Activated naive CD4-positive, alpha-beta T cell treated with anti-CD3 and anti-CD28 coated beads, Interleukin-2, amount 50 U/mL, for 24 hours (primary cell): ENCODE results near the gene VAV1.
"Not testable (repeated sequence)": the region's sequence is repeated elsewhere in the genome, so short reads cannot be mapped to it uniquely, and the experiment has no call there.

Source experiments
- H3K27ac Mint-ChIP-seq: one replicate; pipeline ENCODE4 v1.8.0; 2021; ENCODE audit warnings: mild to moderate bottlenecking, mixed read lengths
- H3K27me3 Mint-ChIP-seq: one replicate; pipeline ENCODE4 v1.8.0; 2021; ENCODE audit warnings: mixed read lengths
- H3K36me3 Mint-ChIP-seq: one replicate; pipeline ENCODE4 v1.8.0; 2021; ENCODE audit warnings: mixed read lengths
- H3K4me1 Mint-ChIP-seq: one replicate; pipeline ENCODE4 v1.8.0; 2021; ENCODE audit warnings: mixed read lengths
- H3K4me3 Mint-ChIP-seq: one replicate; pipeline ENCODE4 v1.8.0; 2021; ENCODE audit warnings: mild to moderate bottlenecking, mixed read lengths
- H3K9me3 Mint-ChIP-seq: one replicate; pipeline ENCODE4 v1.8.0; 2021; ENCODE audit warnings: mixed read lengths

The VAV1 gene

DNA sequence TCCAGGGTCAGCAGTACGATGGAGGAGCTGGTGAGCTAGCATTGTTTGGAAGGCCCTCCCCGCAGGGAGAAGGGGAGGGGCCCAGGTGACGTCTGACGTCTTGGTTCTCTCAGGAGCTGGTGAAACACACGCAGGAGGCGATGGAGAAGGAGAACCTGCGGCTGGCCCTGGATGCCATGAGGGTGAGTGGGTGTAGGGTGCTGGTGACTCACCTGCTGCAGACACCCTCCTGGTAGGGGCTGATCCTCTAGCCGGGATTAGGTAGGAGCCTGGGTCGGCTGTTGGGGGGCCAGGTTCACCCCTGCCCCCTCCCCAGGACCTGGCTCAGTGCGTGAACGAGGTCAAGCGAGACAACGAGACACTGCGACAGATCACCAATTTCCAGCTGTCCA is 55.8 kb downstream of the VAV1 start:
- Mint-ChIP-seq H3K4me3 (no peak overlapping the region), H3K27me3 (no peaks in the 10 kb centered on the region), H3K36me3 (peaks cover 22% of the 10 kb centered on the region), H3K27ac (peak overlapping the region; percentile 17), H3K4me1 (peaks cover 7% of the 10 kb centered on the region), H3K9me3 (no peaks in the 10 kb centered on the region)

DNA sequence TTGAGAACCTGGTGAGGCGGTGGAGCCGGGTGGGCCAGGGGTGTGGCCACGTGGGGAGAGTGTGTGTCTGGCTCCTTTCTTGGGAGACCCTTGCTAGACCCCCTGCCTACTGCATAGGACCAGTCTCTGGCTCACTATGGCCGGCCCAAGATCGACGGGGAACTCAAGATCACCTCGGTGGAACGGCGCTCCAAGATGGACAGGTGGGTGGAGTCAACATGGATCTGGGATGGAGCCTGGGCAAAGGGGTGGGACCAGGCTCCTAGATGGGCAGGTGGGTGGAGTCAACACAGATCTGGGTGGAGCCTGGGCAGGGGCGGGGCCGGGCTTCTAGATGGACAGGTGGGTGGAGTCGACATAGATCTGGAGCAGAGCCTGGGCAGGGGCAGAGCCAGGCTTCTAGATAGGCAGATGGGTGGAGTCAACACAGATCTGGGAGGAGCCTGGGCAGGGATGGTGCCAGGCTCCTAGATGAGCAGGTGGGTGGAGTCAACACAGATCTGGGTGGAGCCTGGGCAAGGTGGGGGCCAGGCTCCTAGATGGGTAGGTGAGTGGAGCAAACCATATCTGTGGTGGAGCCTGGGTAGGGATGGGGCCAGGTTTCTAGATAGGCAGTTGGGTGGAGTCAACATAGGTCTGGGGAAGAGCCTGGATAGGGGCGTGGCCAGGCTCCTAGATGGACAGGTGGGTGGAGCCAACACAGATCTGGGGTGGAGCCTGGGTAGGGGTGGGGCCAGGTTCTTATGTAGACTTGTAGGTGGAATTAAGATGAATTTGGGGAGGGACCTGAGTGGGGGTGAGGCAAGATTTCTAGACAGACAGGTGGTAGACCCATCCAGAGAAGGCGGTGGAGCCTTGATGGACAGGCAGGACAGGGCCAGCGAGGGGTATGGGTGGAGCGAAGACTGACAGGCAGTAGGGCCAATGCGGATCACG is 56.5 kb downstream of the VAV1 start:
- Mint-ChIP-seq H3K36me3 (peaks cover 25% of the 10 kb centered on the region), H3K4me1 (peaks cover 7% of the 10 kb centered on the region), H3K9me3 (no peaks in the 10 kb centered on the region), H3K4me3 (no peak overlapping the region), H3K27me3 (no peaks in the 10 kb centered on the region), H3K27ac (peak overlapping the region; percentile 74)

GRCh38 chr19:6829829-6830228 is 57.3 kb downstream of the VAV1 start:
- not testable (repeated sequence) for H3K9me3 Mint-ChIP-seq, H3K4me3 Mint-ChIP-seq, H3K27me3 Mint-ChIP-seq, H3K4me1 Mint-ChIP-seq
- peak overlapping the region; percentile 74 for H3K27ac Mint-ChIP-seq
- H3K36me3 Mint-ChIP-seq, result peaks cover 22% of the 10 kb centered on the region

- not testable (repeated sequence) for H3K27me3 Mint-ChIP-seq, H3K4me3 Mint-ChIP-seq, H3K9me3 Mint-ChIP-seq, H3K27ac Mint-ChIP-seq, H3K4me1 Mint-ChIP-seq
- H3K36me3 Mint-ChIP-seq, result peaks cover 23% of the 10 kb centered on the region
Observed at GRCh38 chr19:6831084-6831483, 58.6 kb downstream of the VAV1 start.

GRCh38 chr19:6832412-6832811 is 59.9 kb downstream of the VAV1 start:
- peaks cover 28% of the 10 kb centered on the region for H3K36me3 Mint-ChIP-seq
- H3K27me3 Mint-ChIP-seq, result no peaks in the 10 kb centered on the region
- H3K27ac Mint-ChIP-seq, result peak overlapping the region; percentile 69
- no peak overlapping the region for H3K4me3 Mint-ChIP-seq
- no peaks in the 10 kb centered on the region for H3K9me3 Mint-ChIP-seq
- H3K4me1 Mint-ChIP-seq, result peaks cover 20% of the 10 kb centered on the region

DNA sequence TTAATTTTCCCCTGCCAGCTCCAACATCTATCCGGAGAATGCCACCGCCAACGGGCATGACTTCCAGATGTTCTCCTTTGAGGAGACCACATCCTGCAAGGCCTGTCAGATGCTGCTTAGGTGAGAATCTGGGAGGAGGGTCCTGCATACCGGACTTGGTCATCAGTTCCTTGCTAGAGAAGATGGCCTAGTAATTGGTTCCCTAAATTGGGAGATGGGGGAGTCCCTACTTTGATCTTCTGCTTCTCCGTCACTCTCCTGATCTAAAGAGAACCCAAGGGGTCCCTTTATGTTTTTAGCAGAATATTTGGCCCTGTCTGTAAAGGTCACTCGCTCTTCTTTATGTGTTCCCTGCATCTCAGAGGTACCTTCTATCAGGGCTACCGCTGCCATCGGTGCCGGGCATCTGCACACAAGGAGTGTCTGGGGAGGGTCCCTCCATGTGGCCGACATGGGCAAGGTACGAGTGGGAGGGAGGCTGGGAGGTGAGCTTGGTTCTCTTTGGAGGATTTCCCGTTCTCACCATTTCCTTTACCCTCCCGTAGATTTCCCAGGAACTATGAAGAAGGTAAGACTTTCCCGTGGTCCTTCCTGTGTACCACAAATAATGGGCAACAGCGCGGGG is 60.8 kb downstream of the VAV1 start:
- H3K9me3 Mint-ChIP-seq, result no peaks in the 10 kb centered on the region
- no peaks in the 10 kb centered on the region for H3K27me3 Mint-ChIP-seq
- H3K4me1 Mint-ChIP-seq, result peaks cover 27% of the 10 kb centered on the region
- peaks cover 33% of the 10 kb centered on the region for H3K36me3 Mint-ChIP-seq
- peak overlapping the region; percentile 69 for H3K27ac Mint-ChIP-seq
- H3K4me3 Mint-ChIP-seq, result no peak overlapping the region

- Mint-ChIP-seq H3K36me3 (peaks cover 28% of the 10 kb centered on the region), H3K4me1 (peaks cover 25% of the 10 kb centered on the region), H3K27ac (no peak overlapping the region), H3K9me3 (no peaks in the 10 kb centered on the region), H3K4me3 (no peak overlapping the region), H3K27me3 (no peaks in the 10 kb centered on the region)
Observed at GRCh38 chr19:6834433-6834832, 61.9 kb downstream of the VAV1 start.

- no peaks in the 10 kb centered on the region for H3K9me3 Mint-ChIP-seq
- H3K36me3 Mint-ChIP-seq, result peaks cover 28% of the 10 kb centered on the region
- peaks cover 25% of the 10 kb centered on the region for H3K4me1 Mint-ChIP-seq
- H3K4me3 Mint-ChIP-seq, result no peak overlapping the region
- no peaks in the 10 kb centered on the region for H3K27me3 Mint-ChIP-seq
- H3K27ac Mint-ChIP-seq, result peak overlapping the region; percentile 63
Observed at GRCh38 chr19:6835501-6835900, 63.0 kb downstream of the VAV1 start.

DNA sequence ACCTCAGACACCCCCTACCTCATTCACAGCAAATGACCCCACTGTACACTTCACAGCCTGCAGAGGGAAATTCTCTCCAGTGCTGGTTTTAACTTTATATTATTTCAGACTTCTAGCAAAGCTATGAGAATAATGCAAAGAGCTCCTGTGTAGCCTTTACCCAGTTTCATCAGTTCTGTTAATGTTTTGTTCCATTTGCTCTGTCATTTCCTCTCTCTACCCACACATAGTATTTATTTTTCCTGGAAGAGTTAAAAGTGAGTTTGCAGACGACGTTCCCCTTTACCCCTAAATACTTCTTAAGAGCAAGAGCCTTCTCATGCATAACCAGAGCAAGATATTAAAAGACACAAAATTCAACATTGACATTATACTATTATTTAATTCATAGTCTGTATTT is 65.0 kb downstream of the VAV1 start:
- Mint-ChIP-seq H3K36me3 (peaks cover 30% of the 10 kb centered on the region), H3K27me3 (no peaks in the 10 kb centered on the region), H3K27ac (peak overlapping the region; percentile 88), H3K4me1 (peaks cover 25% of the 10 kb centered on the region), H3K4me3 (peak overlapping the region; percentile 72), H3K9me3 (no peaks in the 10 kb centered on the region)

- H3K4me1 Mint-ChIP-seq, result peaks cover 25% of the 10 kb centered on the region
- H3K9me3 Mint-ChIP-seq, result no peaks in the 10 kb centered on the region
- peak overlapping the region; percentile 88 for H3K27ac Mint-ChIP-seq
- no peaks in the 10 kb centered on the region for H3K27me3 Mint-ChIP-seq
- peaks cover 28% of the 10 kb centered on the region for H3K36me3 Mint-ChIP-seq
- peak overlapping the region; percentile 11 for H3K4me3 Mint-ChIP-seq
Observed at GRCh38 chr19:6838062-6838655, 65.7 kb downstream of the VAV1 start.

DNA sequence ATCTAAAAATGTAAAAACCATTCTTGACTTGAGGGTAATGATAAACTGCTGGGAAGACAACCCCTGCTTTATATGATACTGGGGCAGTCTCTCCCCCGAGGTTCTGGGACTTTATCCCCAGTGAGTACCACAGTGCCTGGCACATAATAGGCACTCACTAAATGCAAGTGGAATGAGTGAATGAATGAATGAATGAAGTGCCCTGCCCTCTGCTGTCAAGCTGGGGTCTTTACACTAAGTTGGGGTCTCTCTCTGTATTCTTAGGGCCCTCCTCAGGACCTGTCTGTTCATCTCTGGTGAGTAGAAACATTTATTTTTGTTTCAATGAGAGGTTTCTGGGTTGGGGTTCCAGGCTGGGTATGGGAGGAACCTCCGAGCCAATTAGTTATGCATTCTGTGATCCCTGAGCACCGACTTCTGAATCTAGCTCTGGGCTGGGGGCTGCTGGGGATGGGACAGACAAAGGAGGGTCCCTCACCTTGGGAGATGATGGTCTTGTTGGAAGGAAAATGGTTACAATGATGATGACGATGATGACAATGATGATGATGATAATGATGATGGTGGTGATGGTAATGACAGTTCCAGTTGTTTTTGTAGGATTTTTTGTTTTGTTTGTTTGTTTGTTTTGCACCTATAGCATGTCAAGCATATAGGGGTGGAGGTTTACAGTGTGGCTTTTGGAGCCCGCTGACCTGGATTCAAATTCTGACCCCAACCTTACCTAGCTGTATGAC is 70.5 kb downstream of the VAV1 start:
- Mint-ChIP-seq H3K9me3 (no peaks in the 10 kb centered on the region), H3K27me3 (no peaks in the 10 kb centered on the region), H3K4me1 (peaks cover 9% of the 10 kb centered on the region), H3K27ac (peak overlapping the region; percentile 46), H3K4me3 (no peak overlapping the region), H3K36me3 (peaks cover 8% of the 10 kb centered on the region)

DNA sequence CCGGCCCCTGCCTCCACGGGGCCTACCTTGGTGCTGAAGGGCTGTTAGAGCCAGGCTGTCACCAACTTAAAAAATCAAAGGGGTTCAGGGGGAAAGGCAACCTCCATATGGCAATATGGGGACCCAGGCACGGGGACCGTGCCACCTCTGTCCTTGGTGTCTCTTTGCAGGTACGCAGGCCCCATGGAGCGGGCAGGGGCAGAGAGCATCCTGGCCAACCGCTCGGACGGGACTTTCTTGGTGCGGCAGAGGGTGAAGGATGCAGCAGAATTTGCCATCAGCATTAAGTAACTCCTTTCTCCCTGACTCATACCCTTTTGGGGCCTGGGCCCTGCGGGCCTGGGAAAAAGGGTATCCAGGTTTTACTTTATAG is 75.3 kb downstream of the VAV1 start:
- Mint-ChIP-seq H3K27me3 (no peaks in the 10 kb centered on the region), H3K27ac (no peak overlapping the region), H3K4me1 (peaks cover 4% of the 10 kb centered on the region), H3K4me3 (no peak overlapping the region), H3K9me3 (no peaks in the 10 kb centered on the region), H3K36me3 (peaks cover 8% of the 10 kb centered on the region)

- Mint-ChIP-seq H3K36me3 (peaks cover 10% of the 10 kb centered on the region), H3K27ac (no peak overlapping the region), H3K9me3 (no peaks in the 10 kb centered on the region), H3K4me3 (no peak overlapping the region), H3K4me1 (no peaks in the 10 kb centered on the region), H3K27me3 (no peaks in the 10 kb centered on the region)
Observed at GRCh38 chr19:6848986-6849385, 76.5 kb downstream of the VAV1 start.

- Mint-ChIP-seq H3K4me3 (no peak overlapping the region), H3K36me3 (peaks cover 12% of the 10 kb centered on the region), H3K27ac (no peak overlapping the region), H3K9me3 (no peaks in the 10 kb centered on the region), H3K27me3 (no peaks in the 10 kb centered on the region), H3K4me1 (no peaks in the 10 kb centered on the region)
Observed at GRCh38 chr19:6849876-6850275, 77.4 kb downstream of the VAV1 start.

GRCh38 chr19:6851359-6851758 is 78.9 kb downstream of the VAV1 start:
- H3K36me3 Mint-ChIP-seq, result peaks cover 18% of the 10 kb centered on the region
- no peaks in the 10 kb centered on the region for H3K4me1 Mint-ChIP-seq
- H3K27ac Mint-ChIP-seq, result no peak overlapping the region
- H3K4me3 Mint-ChIP-seq, result no peak overlapping the region
- no peaks in the 10 kb centered on the region for H3K27me3 Mint-ChIP-seq
- no peaks in the 10 kb centered on the region for H3K9me3 Mint-ChIP-seq
